ENCODE measurements around the gene NCAM2. TPM values are rescaled to one million over a fixed set of nuclear protein-coding genes. Genes with fewer than 3 reads are reported as not detected.

Gene NCAM2
- total and polyA plus RNA-seq, 2 of the 4 experiments (the other 2 are of a cell fraction), result 2.7 to 5.0 TPM

DNA sequence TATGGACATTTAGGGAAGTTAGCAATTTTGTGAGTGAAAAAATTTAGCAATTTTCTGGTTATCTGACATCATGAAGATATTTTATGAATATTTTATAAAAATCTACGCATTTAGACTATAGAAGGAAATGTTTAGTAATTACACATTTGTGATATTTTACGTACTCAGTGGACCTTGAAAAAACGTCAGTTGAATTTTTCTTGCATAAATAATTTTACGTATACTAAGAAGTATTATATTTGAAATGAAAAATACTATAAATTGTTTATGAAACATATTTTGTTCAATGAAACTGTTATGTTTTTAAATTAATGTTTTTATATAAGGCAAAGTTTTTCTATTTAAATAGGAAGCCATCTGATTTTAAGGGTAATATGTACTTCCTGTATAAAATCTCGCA, 462.8 kb downstream of the NCAM2 start:
- no peak overlapping the region for H4K5ac ChIP-seq (ENCODE audit: low read depth, low read length)
- H3K23ac ChIP-seq (ENCODE audit: low read depth, low read length), result no peak overlapping the region
- H3K27me3 ChIP-seq (ENCODE audit: control insufficient read depth, insufficient read depth, low read length), result no peaks in the 10 kb centered on the region
- DNase-seq, result no peak
- TF ChIP-seq NFE2L2 (IDR thresholded peaks at IDR 0.05; ENCODE audit: low read depth, low read length) (no peak), RFX5 (IDR thresholded peaks at IDR 0.05; ENCODE audit: low read depth, low read length) (no peak), FOS (IDR thresholded peaks at IDR 0.05; ENCODE audit: low read depth, low read length) (no peak), CEBPB (IDR thresholded peaks at IDR 0.05; ENCODE audit: low read depth, low read length) (no peak), MAZ (IDR thresholded peaks at IDR 0.05; ENCODE audit: borderline replicate concordance, low read depth, low read length) (no peak), MXI1 (IDR thresholded peaks at IDR 0.05; ENCODE audit: borderline replicate concordance, low read depth, low read length) (no peak), BHLHE40 (IDR thresholded peaks at IDR 0.05; ENCODE audit: low read depth, low read length) (no peak), SMC3 (IDR thresholded peaks at IDR 0.05; ENCODE audit: low read depth, low read length) (no peak), POLR2A (IDR thresholded peaks at IDR 0.05; ENCODE audit: low read depth, low read length) (no peak), MAFK (IDR thresholded peaks at IDR 0.05; ENCODE audit: low read depth, low read length) (no peak), CHD1 (IDR thresholded peaks at IDR 0.05; ENCODE audit: low read depth, low read length) (no peak)
- TF ChIP-seq, protein P1, sequence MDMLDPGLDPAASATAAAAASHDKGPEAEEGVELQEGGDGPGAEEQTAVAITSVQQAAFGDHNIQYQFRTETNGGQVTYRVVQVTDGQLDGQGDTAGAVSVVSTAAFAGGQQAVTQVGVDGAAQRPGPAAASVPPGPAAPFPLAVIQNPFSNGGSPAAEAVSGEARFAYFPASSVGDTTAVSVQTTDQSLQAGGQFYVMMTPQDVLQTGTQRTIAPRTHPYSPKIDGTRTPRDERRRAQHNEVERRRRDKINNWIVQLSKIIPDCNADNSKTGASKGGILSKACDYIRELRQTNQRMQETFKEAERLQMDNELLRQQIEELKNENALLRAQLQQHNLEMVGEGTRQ (IDR thresholded peaks at IDR 0.05; ENCODE audit: low read depth, low read length), result no peak
- TF ChIP-seq, protein P2, sequence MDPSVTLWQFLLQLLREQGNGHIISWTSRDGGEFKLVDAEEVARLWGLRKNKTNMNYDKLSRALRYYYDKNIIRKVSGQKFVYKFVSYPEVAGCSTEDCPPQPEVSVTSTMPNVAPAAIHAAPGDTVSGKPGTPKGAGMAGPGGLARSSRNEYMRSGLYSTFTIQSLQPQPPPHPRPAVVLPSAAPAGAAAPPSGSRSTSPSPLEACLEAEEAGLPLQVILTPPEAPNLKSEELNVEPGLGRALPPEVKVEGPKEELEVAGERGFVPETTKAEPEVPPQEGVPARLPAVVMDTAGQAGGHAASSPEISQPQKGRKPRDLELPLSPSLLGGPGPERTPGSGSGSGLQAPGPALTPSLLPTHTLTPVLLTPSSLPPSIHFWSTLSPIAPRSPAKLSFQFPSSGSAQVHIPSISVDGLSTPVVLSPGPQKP (IDR thresholded peaks at IDR 0.05; ENCODE audit: borderline replicate concordance, low read depth, low read length), result no peak
- TF ChIP-seq, protein P3, sequence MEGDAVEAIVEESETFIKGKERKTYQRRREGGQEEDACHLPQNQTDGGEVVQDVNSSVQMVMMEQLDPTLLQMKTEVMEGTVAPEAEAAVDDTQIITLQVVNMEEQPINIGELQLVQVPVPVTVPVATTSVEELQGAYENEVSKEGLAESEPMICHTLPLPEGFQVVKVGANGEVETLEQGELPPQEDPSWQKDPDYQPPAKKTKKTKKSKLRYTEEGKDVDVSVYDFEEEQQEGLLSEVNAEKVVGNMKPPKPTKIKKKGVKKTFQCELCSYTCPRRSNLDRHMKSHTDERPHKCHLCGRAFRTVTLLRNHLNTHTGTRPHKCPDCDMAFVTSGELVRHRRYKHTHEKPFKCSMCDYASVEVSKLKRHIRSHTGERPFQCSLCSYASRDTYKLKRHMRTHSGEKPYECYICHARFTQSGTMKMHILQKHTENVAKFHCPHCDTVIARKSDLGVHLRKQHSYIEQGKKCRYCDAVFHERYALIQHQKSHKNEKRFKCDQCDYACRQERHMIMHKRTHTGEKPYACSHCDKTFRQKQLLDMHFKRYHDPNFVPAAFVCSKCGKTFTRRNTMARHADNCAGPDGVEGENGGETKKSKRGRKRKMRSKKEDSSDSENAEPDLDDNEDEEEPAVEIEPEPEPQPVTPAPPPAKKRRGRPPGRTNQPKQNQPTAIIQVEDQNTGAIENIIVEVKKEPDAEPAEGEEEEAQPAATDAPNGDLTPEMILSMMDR (conservative IDR thresholded peaks at IDR 0.05; ENCODE audit: low read depth, low read length), result no peak
- no peak overlapping the region for H3K4ac ChIP-seq (ENCODE audit: low read depth, low read length)
- no peaks in the 10 kb centered on the region for H3K4me1 ChIP-seq (ENCODE audit: control insufficient read depth, insufficient read depth, low read length)
- ATAC-seq (ENCODE audit: low read depth), result no peak
- H2BK20ac ChIP-seq (ENCODE audit: low read depth, low read length), result no peak overlapping the region
- no peak overlapping the region for H4K91ac ChIP-seq (ENCODE audit: insufficient read depth, low read depth, low read length)
- H4K20me1 ChIP-seq (ENCODE audit: insufficient read depth, low read length), result no peaks in the 10 kb centered on the region
- ChIA-PET POLR2A (ENCODE audit: unreplicated experiment) (no interaction called here), CTCF (no interaction called here)
- H2BK15ac ChIP-seq (ENCODE audit: low read depth, low read length), result no peak overlapping the region
- H4K8ac ChIP-seq (ENCODE audit: low read depth in 2 of 2, low read length in 2 of 2), result no peak overlapping the region
- H3K9me1 ChIP-seq (ENCODE audit: insufficient read depth, low read length), result no peaks in the 10 kb centered on the region
- H3K14ac ChIP-seq (replicated peaks; ENCODE audit: low read depth, low read length), result no peak overlapping the region
- H3K18ac ChIP-seq (ENCODE audit: low read depth, low read length), result no peak overlapping the region
- no peak overlapping the region for H3K4me2 ChIP-seq (ENCODE audit: low read depth, low read length)
- no CpG with 5 or more reads among the region's 5 CpGs for WGBS, 2 experiments (ENCODE audit: extremely low coverage in 2 of 2, insufficient read length in 1 of 2)
- no peak overlapping the region for H3K4me3 ChIP-seq (ENCODE audit: insufficient read depth, low read depth, low read length)
- no peaks in the 10 kb centered on the region for H3K79me1 ChIP-seq (ENCODE audit: low read depth in 1 of 2, low read length in 2 of 2)
- H3K9me3 ChIP-seq (ENCODE audit: control insufficient read depth, insufficient read depth, low read length), result no peaks in the 10 kb centered on the region
- dilution Hi-C loops (cut with HindIII; ENCODE audit: low sequenced_read_pairs, unreplicated experiment) (no loop called here), intact Hi-C loops (cut with micrococcal nuclease) (no loop called here), in situ Hi-C loops (cut with MboI; ENCODE audit: low sequenced_read_pairs) (no loop called here)
- no peak overlapping the region for H2AFZ ChIP-seq (replicated peaks; ENCODE audit: low read length, poor library complexity)
- no peak overlapping the region for H2BK120ac ChIP-seq (ENCODE audit: low read depth, low read length)
- H3K36me3 ChIP-seq (ENCODE audit: control insufficient read depth, insufficient read depth, low read length), result no peaks in the 10 kb centered on the region
- H2AK9ac ChIP-seq (replicated peaks; ENCODE audit: low read depth, low read length, poor library complexity), result no peak overlapping the region
- no peak overlapping the region for H3K27ac ChIP-seq (ENCODE audit: insufficient read depth, low read length)
- no peak overlapping the region for H2AK5ac ChIP-seq (ENCODE audit: low read depth, low read length)
- H3K56ac ChIP-seq (ENCODE audit: extremely low read depth, insufficient read depth, low read length), result no peak overlapping the region
- BruUV-seq (replicated peaks), result no TSS peak
- no peak overlapping the region for H3K9ac ChIP-seq (ENCODE audit: low read depth, low read length)
- no peak overlapping the region for H2BK5ac ChIP-seq (ENCODE audit: low read depth, low read length, poor library complexity, severe bottlenecking)
